ENCODE results near the gene SLC4A8.

SLC4A8 gene

GRCh38 chr12:51520576-51521325 lies 96.1 kb downstream of the SLC4A8 start:
- no peak for DNase-seq (ENCODE audit: low read depth, low spot score)
- H3K27ac ChIP-seq: no peak overlapping the region

- no peak overlapping the region for H3K27ac ChIP-seq
- no peak for DNase-seq (ENCODE audit: low read depth, low spot score)
Observed at GRCh38 chr12:51521554-51522276, 97.1 kb downstream of the SLC4A8 start.

- no peak for DNase-seq (ENCODE audit: low read depth, low spot score)
- H3K27ac ChIP-seq: no peak overlapping the region
Observed at GRCh38 chr12:51522696-51523095, 98.1 kb downstream of the SLC4A8 start.

- no peak for DNase-seq (ENCODE audit: low read depth, low spot score)
- no peak overlapping the region for H3K27ac ChIP-seq
Observed at GRCh38 chr12:51524386-51524901, 99.8 kb downstream of the SLC4A8 start.

GRCh38 chr12:51525518-51525917 lies 100.9 kb downstream of the SLC4A8 start:
- DNase-seq (ENCODE audit: low read depth, low spot score): no peak
- H3K27ac ChIP-seq: no peak overlapping the region

GRCh38 chr12:51527966-51528365 lies 103.3 kb downstream of the SLC4A8 start:
- DNase-seq (ENCODE audit: low read depth, low spot score): no peak
- H3K27ac ChIP-seq: no peak overlapping the region

- no peak overlapping the region for H3K27ac ChIP-seq
- no peak for DNase-seq (ENCODE audit: low read depth, low spot score)
Observed at GRCh38 chr12:51528852-51529650, 104.4 kb downstream of the SLC4A8 start.

- DNase-seq (ENCODE audit: low read depth, low spot score): no peak
- H3K27ac ChIP-seq: no peak overlapping the region
Observed at GRCh38 chr12:51529651-51529970, 105.0 kb downstream of the SLC4A8 start.

- H3K27ac ChIP-seq: no peak overlapping the region
- DNase-seq (ENCODE audit: low read depth, low spot score): no peak
Observed at GRCh38 chr12:51530208-51530607, 105.6 kb downstream of the SLC4A8 start.

GRCh38 chr12:51531284-51531977 lies 106.8 kb downstream of the SLC4A8 start:
- no peak for DNase-seq (ENCODE audit: low read depth, low spot score)
- H3K27ac ChIP-seq: no peak overlapping the region

- DNase-seq (ENCODE audit: low read depth, low spot score): no peak
Observed at GRCh38 chr12:51531978-51532497, 107.4 kb downstream of the SLC4A8 start.

GRCh38 chr12:51533799-51534198 lies 109.2 kb downstream of the SLC4A8 start:
- no peak overlapping the region for H3K27ac ChIP-seq
- no peak for DNase-seq (ENCODE audit: low read depth, low spot score)

More at GRCh38 chr12:51531978-51532497, 107.4 kb downstream of the SLC4A8 start:
- no peak overlapping the region for H3K27ac ChIP-seq

- DNase-seq (ENCODE audit: low read depth, low spot score): no peak
- no peak overlapping the region for H3K27ac ChIP-seq
Observed at GRCh38 chr12:51534216-51535074, 109.8 kb downstream of the SLC4A8 start.

- no peak for DNase-seq (ENCODE audit: low read depth, low spot score)
- no peak overlapping the region for H3K27ac ChIP-seq
Observed at GRCh38 chr12:51536159-51536558, 111.5 kb downstream of the SLC4A8 start.

GRCh38 chr12:51538149-51538548 lies 113.5 kb downstream of the SLC4A8 start:
- H3K27ac ChIP-seq: no peak overlapping the region
- no peak for DNase-seq (ENCODE audit: low read depth, low spot score)

- no peak overlapping the region for H3K27ac ChIP-seq
- DNase-seq (ENCODE audit: low read depth, low spot score): no peak
Observed at GRCh38 chr12:51538599-51538998, 114.0 kb downstream of the SLC4A8 start.

- no peak for DNase-seq (ENCODE audit: low read depth, low spot score)
- H3K27ac ChIP-seq: no peak overlapping the region
Observed at GRCh38 chr12:51540996-51541395, 116.4 kb downstream of the SLC4A8 start.

- H3K27ac ChIP-seq: no peak overlapping the region
- DNase-seq (ENCODE audit: low read depth, low spot score): no peak
Observed at GRCh38 chr12:51546097-51546496, 121.5 kb downstream of the SLC4A8 start.

- H3K27ac ChIP-seq: no peak overlapping the region
- no peak for DNase-seq (ENCODE audit: low read depth, low spot score)
Observed at GRCh38 chr12:51547606-51548005, 123.0 kb downstream of the SLC4A8 start.

Data from epithelial cell of prostate (primary cell).